Loucy (cell line): ENCODE data around the gene NBDY.

Experiments used
- H2AFZ ChIP-seq: fragments of 200-600 bp; sonication (generic); 2 replicates; pipeline ENCODE4 v1.6.0; 2016; ENCODE audit warnings: antibody characterized with exemption, mild to moderate bottlenecking, low read length, moderate library complexity
- H3F3A ChIP-seq: fragments of 200-600 bp; 2 replicates; pipeline ENCODE4 v1.6.0; 2016; ENCODE audit warnings: antibody characterized with exemption, low read depth, mild to moderate bottlenecking
- H3K27me3 ChIP-seq: fragments of 200-600 bp; sonication (generic); 2 replicates; pipeline ENCODE4 v1.6.1; 2014; ENCODE audit warnings: low read length, mild to moderate bottlenecking; ENCODE audit not compliant: insufficient read depth, poor library complexity, severe bottlenecking
- H3K36me3 ChIP-seq: fragments of 200-600 bp; sonication (generic); 2 replicates; pipeline ENCODE4 v1.6.1; 2016; ENCODE audit warnings: low read length; ENCODE audit not compliant: insufficient read depth
- H3K4me1 ChIP-seq: fragments of 200-600 bp; sonication (generic); 2 replicates; pipeline ENCODE4 v1.5.1; 2014; ENCODE audit warnings: low read length, mild to moderate bottlenecking; ENCODE audit not compliant: insufficient read depth, poor library complexity, severe bottlenecking
- H3K4me2 ChIP-seq: fragments of 200-600 bp; sonication (generic); 2 replicates; pipeline ENCODE4 v1.6.0; 2014; ENCODE audit warnings: antibody characterized with exemption, low read length, low read depth, mild to moderate bottlenecking; ENCODE audit not compliant: poor library complexity, severe bottlenecking
- H3K4me3 ChIP-seq: fragments of 200-600 bp; sonication (generic); 2 replicates; pipeline ENCODE4 v1.5.1; 2014; ENCODE audit warnings: low read length, mild to moderate bottlenecking, mixed read lengths; ENCODE audit not compliant: poor library complexity, severe bottlenecking
- H3K79me2 ChIP-seq: fragments of 200-600 bp; sonication (generic); 2 replicates; pipeline ENCODE4 v1.6.1; 2014; ENCODE audit warnings: low read length; ENCODE audit not compliant: insufficient read depth
- H3K9ac ChIP-seq: fragments of 200-600 bp; sonication (generic); 2 replicates; pipeline ENCODE4 v1.6.0; 2014; ENCODE audit warnings: mild to moderate bottlenecking, low read depth, low read length, moderate library complexity; ENCODE audit not compliant: poor library complexity, severe bottlenecking
- H3K9me2 ChIP-seq: fragments of 200-600 bp; sonication (generic); replicated peaks from 2 replicates; pipeline ENCODE4 v1.6.1; 2016; ENCODE audit warnings: low read depth, low read length, mixed read lengths
- H3K9me3 ChIP-seq: fragments of 200-600 bp; sonication (generic); 2 replicates; pipeline ENCODE4 v1.6.1; 2014; ENCODE audit warnings: mild to moderate bottlenecking, antibody characterized with exemption, low read length, low read depth; ENCODE audit not compliant: insufficient read depth
- H4K20me1 ChIP-seq: fragments of 200-600 bp; sonication (generic); 2 replicates; pipeline ENCODE4 v1.6.0; 2014; ENCODE audit warnings: antibody characterized with exemption, low read length, mild to moderate bottlenecking; ENCODE audit not compliant: insufficient read depth, poor library complexity, severe bottlenecking
- CTCF ChIP-seq: fragments of 200-600 bp; sonication (generic); conservative IDR thresholded peaks from 2 replicates; pipeline ENCODE4 v1.5.1; 2014; ENCODE audit warnings: mild to moderate bottlenecking, antibody characterized with exemption, low read length
- EZH2phosphoT487 ChIP-seq: fragments of 200-600 bp; IDR thresholded peaks from 2 replicates; pipeline ENCODE4 v1.6.1; 2018; ENCODE audit warnings: antibody characterized with exemption, mild to moderate bottlenecking, moderate library complexity, borderline replicate concordance

The NBDY gene

GRCh38 chrX:56802921-56803849, 74.1 kb downstream of the NBDY start:
- no peak overlapping the region for H3K4me3 ChIP-seq
- no peaks in the 10 kb centered on the region for H3K9me2 ChIP-seq
- no peak overlapping the region for H3K4me2 ChIP-seq
- no peaks in the 10 kb centered on the region for H3K79me2 ChIP-seq
- no peaks in the 10 kb centered on the region for H3K4me1 ChIP-seq
- no peak overlapping the region for H2AFZ ChIP-seq
- H4K20me1 ChIP-seq: peaks cover 3% of the 10 kb centered on the region
- H3K36me3 ChIP-seq: no peaks in the 10 kb centered on the region; the same call in 1 of the 2 replicates
- TF ChIP-seq CTCF (no peak), EZH2phosphoT487 (no peak)
- no peak overlapping the region for H3K9ac ChIP-seq
- no peaks in the 10 kb centered on the region for H3K27me3 ChIP-seq
- no peaks in the 10 kb centered on the region for H3F3A ChIP-seq
- H3K9me3 ChIP-seq: no peaks in the 10 kb centered on the region

GRCh38 chrX:56803850-56804681, 75.0 kb downstream of the NBDY start:
- Histone ChIP-seq H3K4me1 (no peaks in the 10 kb centered on the region), H3K4me3 (no peak overlapping the region), H3F3A (no peaks in the 10 kb centered on the region), H2AFZ (no peak overlapping the region), H4K20me1 (peaks cover 3% of the 10 kb centered on the region), H3K9me3 (no peaks in the 10 kb centered on the region), H3K27me3 (no peaks in the 10 kb centered on the region), H3K9ac (no peak overlapping the region), H3K36me3 (no peaks in the 10 kb centered on the region; the same call in 1 of the 2 replicates), H3K79me2 (no peaks in the 10 kb centered on the region), H3K4me2 (no peak overlapping the region), H3K9me2 (no peaks in the 10 kb centered on the region)
- TF ChIP-seq EZH2phosphoT487 (no peak), CTCF (no peak)

GRCh38 chrX:56804867-56805266, 75.8 kb downstream of the NBDY start:
- Histone ChIP-seq H3K9me3 (no peaks in the 10 kb centered on the region), H3K79me2 (no peaks in the 10 kb centered on the region), H2AFZ (no peak overlapping the region), H3K4me2 (no peak overlapping the region), H4K20me1 (peaks cover 3% of the 10 kb centered on the region), H3K27me3 (no peaks in the 10 kb centered on the region), H3K36me3 (no peaks in the 10 kb centered on the region; the same call in 1 of the 2 replicates), H3F3A (no peaks in the 10 kb centered on the region), H3K4me1 (no peaks in the 10 kb centered on the region), H3K4me3 (no peak overlapping the region), H3K9me2 (no peaks in the 10 kb centered on the region), H3K9ac (no peak overlapping the region)
- TF ChIP-seq CTCF: no peak
- TF ChIP-seq EZH2phosphoT487: no peak
